HepG2 (cell line): Measurements from ENCODE around the gene SRF. TPM values are rescaled to one million over a fixed set of nuclear protein-coding genes. Genes with fewer than 3 reads are reported as not detected.

Experiments
- EP300 ChIP-seq, 3 experiments: sonication (generic) in 1 of 3; formaldehyde crosslinking in 1 of 3; IDR thresholded peaks; 2 replicates each; pipeline versions ENCODE4 v1.5.1 to v1.6.1; 2011 to 2020; ENCODE audit warnings: low read depth in 2 of 3, low read length in 2 of 3, borderline replicate concordance in 1 of 3, improper control_type of control experiment in 1 of 3, mild to moderate bottlenecking in 1 of 3, missing genetic modification reagents in 1 of 3, moderate library complexity in 1 of 3
- FOSL2 ChIP-seq: sonication (generic); formaldehyde crosslinking; IDR thresholded peaks from 2 replicates; pipeline ENCODE4 v1.4.0; 2020; ENCODE audit warnings: missing genetic modification reagents
- HNRNPUL1 ChIP-seq: fragments of 200-400 bp; formaldehyde crosslinking; IDR thresholded peaks from 2 replicates; pipeline ENCODE4 v1.6.1; 2017; ENCODE audit warnings: low read depth, mild to moderate bottlenecking, low read length, moderate library complexity
- IRX3 ChIP-seq: sonication (generic); formaldehyde crosslinking; IDR thresholded peaks from 2 replicates; pipeline ENCODE4 v1.8.1; 2023; ENCODE audit warnings: mild to moderate bottlenecking, low read depth, missing genetic modification reagents, borderline replicate concordance
- JDP2 ChIP-seq: sonication (generic); formaldehyde crosslinking; IDR thresholded peaks from 2 replicates; pipeline ENCODE4 v1.8.1; 2022; ENCODE audit warnings: missing genetic modification reagents, borderline replicate concordance
- RAD51 ChIP-seq: fragments of 450-650 bp; IDR thresholded peaks from 2 replicates; pipeline ENCODE4 v1.6.1; 2016; ENCODE audit warnings: borderline replicate concordance
- TFDP1 ChIP-seq: IDR thresholded peaks from 2 replicates; pipeline ENCODE4 v1.6.1; 2016; ENCODE audit warnings: missing compliant biosample characterization, missing genetic modification reagents, borderline replicate concordance
- ZBTB42 ChIP-seq: sonication (generic); formaldehyde crosslinking; IDR thresholded peaks from 2 replicates; pipeline ENCODE4 v1.5.0; 2020; ENCODE audit warnings: mild to moderate bottlenecking, missing genetic modification reagents
- ZFP91 ChIP-seq: sonication (generic); formaldehyde crosslinking; IDR thresholded peaks from 2 replicates; pipeline ENCODE4 v1.9.0; 2022; ENCODE audit warnings: missing genetic modification reagents, mild to moderate bottlenecking, borderline replicate concordance
- ZNF124 ChIP-seq: sonication (generic); formaldehyde crosslinking; IDR thresholded peaks from 2 replicates; pipeline ENCODE4 v1.4.0; 2020; ENCODE audit warnings: missing genetic modification reagents
- ZNF383 ChIP-seq: sonication (generic); formaldehyde crosslinking; IDR thresholded peaks from 2 replicates; pipeline ENCODE4 v1.4.0; 2020; ENCODE audit warnings: missing genetic modification reagents, mild to moderate bottlenecking, borderline replicate concordance
- ZNF570 ChIP-seq: sonication (generic); formaldehyde crosslinking; IDR thresholded peaks from 2 replicates; pipeline ENCODE4 v1.4.0; 2020; ENCODE audit warnings: mild to moderate bottlenecking, missing genetic modification reagents, borderline replicate concordance
- ZNF576 ChIP-seq: sonication (generic); formaldehyde crosslinking; IDR thresholded peaks from 2 replicates; pipeline ENCODE4 v1.4.0; 2020; ENCODE audit warnings: mild to moderate bottlenecking, missing genetic modification reagents
- ZNF605 ChIP-seq: sonication (generic); formaldehyde crosslinking; IDR thresholded peaks from 2 replicates; pipeline ENCODE4 v1.8.0; 2022; ENCODE audit warnings: mild to moderate bottlenecking, missing genetic modification reagents
- ZNF674 ChIP-seq: sonication (generic); formaldehyde crosslinking; IDR thresholded peaks from 2 replicates; pipeline ENCODE4 v1.5.0; 2020; ENCODE audit warnings: low read depth, mild to moderate bottlenecking, missing genetic modification reagents
- ZNF782 ChIP-seq: sonication (generic); formaldehyde crosslinking; IDR thresholded peaks from 2 replicates; pipeline ENCODE4 v1.4.0; 2020; ENCODE audit warnings: missing genetic modification reagents, mild to moderate bottlenecking, borderline replicate concordance
- polyA plus RNA-seq, 8 experiments: library from polyadenylated mRNA; depleted of rRNA in 3 of 8; stranded (reverse) in 7 of 8; unstranded in 1 of 8; fragments of >200 nt; fragmentation: Illumina TruSeq in 4 of 8; extraction: Trizol in 4 of 8; gene quantifications; 2 replicates each; pipeline versions ENCODE4 v1.2.1 to v1.2.3, GENCODE V29; 2011 to 2016; ENCODE audit warnings: low read depth in 4 of 8, missing spikeins in 1 of 8, mixed read lengths in 1 of 8; ENCODE audit not compliant: insufficient read depth in 1 of 8
- total RNA-seq, 5 experiments: library from RNA; depleted of rRNA; stranded (reverse); fragments of >200 nt; fragmentation: Illumina TruSeq; extraction: Trizol; gene quantifications; 2 replicates each; pipeline ENCODE4 v1.2.3, GENCODE V29; 2016; ENCODE audit warnings: low read depth in 1 of 5
- TF ChIP-seq, protein P1 (sequence below): sonication (generic); formaldehyde crosslinking; IDR thresholded peaks from 2 replicates; pipeline ENCODE4 v1.4.0; 2020; ENCODE audit warnings: missing genetic modification reagents
- TF ChIP-seq, protein P2 (sequence below): sonication (generic); IDR thresholded peaks from 2 replicates; pipeline ENCODE4 v1.6.1; 2016; ENCODE audit warnings: low read depth, borderline replicate concordance
- TF ChIP-seq, protein P3 (sequence below): sonication (generic); formaldehyde crosslinking; IDR thresholded peaks from 2 replicates; pipeline ENCODE4 v1.4.0; 2020; ENCODE audit warnings: missing genetic modification reagents

SRF gene
- total and polyA plus RNA-seq, 2 of the 13 experiments (the other 11 are each of a cell fraction or from before 2014, with no cell fraction given): 25.5 to 44.1 TPM

- TF ChIP-seq, protein P1, sequence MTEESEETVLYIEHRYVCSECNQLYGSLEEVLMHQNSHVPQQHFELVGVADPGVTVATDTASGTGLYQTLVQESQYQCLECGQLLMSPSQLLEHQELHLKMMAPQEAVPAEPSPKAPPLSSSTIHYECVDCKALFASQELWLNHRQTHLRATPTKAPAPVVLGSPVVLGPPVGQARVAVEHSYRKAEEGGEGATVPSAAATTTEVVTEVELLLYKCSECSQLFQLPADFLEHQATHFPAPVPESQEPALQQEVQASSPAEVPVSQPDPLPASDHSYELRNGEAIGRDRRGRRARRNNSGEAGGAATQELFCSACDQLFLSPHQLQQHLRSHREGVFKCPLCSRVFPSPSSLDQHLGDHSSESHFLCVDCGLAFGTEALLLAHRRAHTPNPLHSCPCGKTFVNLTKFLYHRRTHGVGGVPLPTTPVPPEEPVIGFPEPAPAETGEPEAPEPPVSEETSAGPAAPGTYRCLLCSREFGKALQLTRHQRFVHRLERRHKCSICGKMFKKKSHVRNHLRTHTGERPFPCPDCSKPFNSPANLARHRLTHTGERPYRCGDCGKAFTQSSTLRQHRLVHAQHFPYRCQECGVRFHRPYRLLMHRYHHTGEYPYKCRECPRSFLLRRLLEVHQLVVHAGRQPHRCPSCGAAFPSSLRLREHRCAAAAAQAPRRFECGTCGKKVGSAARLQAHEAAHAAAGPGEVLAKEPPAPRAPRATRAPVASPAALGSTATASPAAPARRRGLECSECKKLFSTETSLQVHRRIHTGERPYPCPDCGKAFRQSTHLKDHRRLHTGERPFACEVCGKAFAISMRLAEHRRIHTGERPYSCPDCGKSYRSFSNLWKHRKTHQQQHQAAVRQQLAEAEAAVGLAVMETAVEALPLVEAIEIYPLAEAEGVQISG: no peak
- TF ChIP-seq, protein P2, sequence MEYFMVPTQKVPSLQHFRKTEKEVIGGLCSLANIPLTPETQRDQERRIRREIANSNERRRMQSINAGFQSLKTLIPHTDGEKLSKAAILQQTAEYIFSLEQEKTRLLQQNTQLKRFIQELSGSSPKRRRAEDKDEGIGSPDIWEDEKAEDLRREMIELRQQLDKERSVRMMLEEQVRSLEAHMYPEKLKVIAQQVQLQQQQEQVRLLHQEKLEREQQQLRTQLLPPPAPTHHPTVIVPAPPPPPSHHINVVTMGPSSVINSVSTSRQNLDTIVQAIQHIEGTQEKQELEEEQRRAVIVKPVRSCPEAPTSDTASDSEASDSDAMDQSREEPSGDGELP: no peak
- no peak for TF ChIP-seq ZBTB42 (CRISPR knock-in tag)
- TF ChIP-seq ZNF782: no peak; the same call in 1 of the 2 replicates
- TF ChIP-seq ZFP91: peak; percentile 64; the same call in 1 of the 2 replicates
- TF ChIP-seq, protein P3, sequence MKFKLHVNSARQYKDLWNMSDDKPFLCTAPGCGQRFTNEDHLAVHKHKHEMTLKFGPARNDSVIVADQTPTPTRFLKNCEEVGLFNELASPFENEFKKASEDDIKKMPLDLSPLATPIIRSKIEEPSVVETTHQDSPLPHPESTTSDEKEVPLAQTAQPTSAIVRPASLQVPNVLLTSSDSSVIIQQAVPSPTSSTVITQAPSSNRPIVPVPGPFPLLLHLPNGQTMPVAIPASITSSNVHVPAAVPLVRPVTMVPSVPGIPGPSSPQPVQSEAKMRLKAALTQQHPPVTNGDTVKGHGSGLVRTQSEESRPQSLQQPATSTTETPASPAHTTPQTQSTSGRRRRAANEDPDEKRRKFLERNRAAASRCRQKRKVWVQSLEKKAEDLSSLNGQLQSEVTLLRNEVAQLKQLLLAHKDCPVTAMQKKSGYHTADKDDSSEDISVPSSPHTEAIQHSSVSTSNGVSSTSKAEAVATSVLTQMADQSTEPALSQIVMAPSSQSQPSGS: no peak; the same call in none of the 2 replicates
- no peak for TF ChIP-seq TFDP1 (CRISPR knock-in tag)
- TF ChIP-seq ZNF570 (CRISPR knock-in tag): no peak
- no peak for TF ChIP-seq HNRNPUL1
- TF ChIP-seq ZNF124 (CRISPR knock-in tag): 0 out of 2 replicates have a peak, but pooled peaks have one; percentile 61
- no peak for TF ChIP-seq IRX3 (CRISPR knock-in tag)
- TF ChIP-seq RAD51: no peak
- TF ChIP-seq EP300 (IDR thresholded peaks at IDR 0.05; ENCODE audit: low read depth in 2 of 2, low read length in 2 of 2): no peak
- no peak for TF ChIP-seq EP300 (CRISPR knock-in tag; IDR thresholded peaks at IDR 0.05; ENCODE audit: borderline replicate concordance)
- no peak for TF ChIP-seq ZNF576 (CRISPR knock-in tag)
- TF ChIP-seq ZNF383: no peak
- TF ChIP-seq ZNF674 (CRISPR knock-in tag): no peak
- no peak for TF ChIP-seq FOSL2 (CRISPR knock-in tag)
- TF ChIP-seq ZNF605 (CRISPR knock-in tag): peak; percentile 59; the same call in 1 of the 2 replicates
- TF ChIP-seq JDP2 (CRISPR knock-in tag): no peak
These were observed 1.3 kb downstream of the SRF start (continued) for GRCh38 chr6:43172104-43173007.
